Stimulated activated memory B cell treated with anti-CD40 and anti-IgM and Interleukin-4, amounts not matched to agents 10 μg/mL and 1 μg/mL and 100 μg/mL, for 72 hours (primary cell): ENCODE measurements around the gene RNASE8.

Experiments used
- ATAC-seq: fragments of 150-1000 bp; cut with Tn5 transposase; 2 replicates; pipeline ENCODE4 v1.10.0; 2021
- H3K27ac Mint-ChIP-seq: one replicate; pipeline ENCODE4 v1.8.0; 2022; ENCODE audit warnings: mild to moderate bottlenecking, mixed read lengths
- H3K27me3 Mint-ChIP-seq: one replicate; pipeline ENCODE4 v1.8.0; 2022; ENCODE audit warnings: mixed read lengths
- H3K36me3 Mint-ChIP-seq: one replicate; pipeline ENCODE4 v1.8.0; 2022; ENCODE audit warnings: mixed read lengths
- H3K4me1 Mint-ChIP-seq: one replicate; pipeline ENCODE4 v1.8.0; 2022; ENCODE audit warnings: mixed read lengths
- H3K4me3 Mint-ChIP-seq: one replicate; pipeline ENCODE4 v1.8.0; 2022; ENCODE audit warnings: mild to moderate bottlenecking, moderate library complexity, mixed read lengths
- H3K9me3 Mint-ChIP-seq: one replicate; pipeline ENCODE4 v1.8.0; 2022; ENCODE audit warnings: mixed read lengths

Gene RNASE8

GRCh38 chr14:21106498-21107282 lies 49.1 kb downstream of the RNASE8 start:
- Mint-ChIP-seq H3K27ac (peak overlapping the region; percentile 61), H3K9me3 (no peaks in the 10 kb centered on the region), H3K4me3 (peak overlapping the region; percentile 28), H3K4me1 (peaks cover 35% of the 10 kb centered on the region), H3K27me3 (peaks cover 8% of the 10 kb centered on the region), H3K36me3 (no peaks in the 10 kb centered on the region)
- no peak for ATAC-seq

- Mint-ChIP-seq H3K4me1 (peaks cover 31% of the 10 kb centered on the region), H3K27ac (peak overlapping the region; percentile 61), H3K27me3 (peaks cover 2% of the 10 kb centered on the region), H3K4me3 (no peak overlapping the region), H3K9me3 (no peaks in the 10 kb centered on the region), H3K36me3 (no peaks in the 10 kb centered on the region)
- ATAC-seq: no peak
Observed at GRCh38 chr14:21107283-21107800, 49.7 kb downstream of the RNASE8 start.
